ENCODE data around the gene MAB21L2. TPM values are rescaled to one million over a fixed set of nuclear protein-coding genes. Genes with fewer than 3 reads are reported as not detected.
"Not testable (repeated sequence)": the region's sequence is repeated elsewhere in the genome, so short reads cannot be mapped to it uniquely, and the experiment has no call there.

MAB21L2 gene
- total RNA-seq, 1 donor from 2014 or later, result 1.9 TPM

- H4K20me1 ChIP-seq (ENCODE audit: insufficient read depth, low read length), result no peaks in the 10 kb centered on the region
- no peaks in the 10 kb centered on the region for H3K36me3 Mint-ChIP-seq (ENCODE audit: low read depth, unreplicated experiment)
- no peak overlapping the region for H2AFZ ChIP-seq (ENCODE audit: low read depth, low read length)
- FAIRE-seq (no peak), DNase-seq (ENCODE audit: low read depth) (no peak)
- H3K27me3 Mint-ChIP-seq (ENCODE audit: low read depth, unreplicated experiment), result no peaks in the 10 kb centered on the region
- no peak overlapping the region for H3K4me2 ChIP-seq (ENCODE audit: low read length)
- no peak overlapping the region for H3K27ac Mint-ChIP-seq (ENCODE audit: unreplicated experiment)
- TF ChIP-seq EZH2 (IDR thresholded peaks at IDR 0.05; ENCODE audit: insufficient read depth, low read length), result no peak
- peaks cover 8% of the 10 kb centered on the region for H3K4me1 Mint-ChIP-seq (ENCODE audit: low read depth, unreplicated experiment)
- H3K9me3 Mint-ChIP-seq (ENCODE audit: unreplicated experiment), result no peaks in the 10 kb centered on the region
- no peaks in the 10 kb centered on the region for H3K27me3 ChIP-seq (ENCODE audit: insufficient read depth, low read length)
- no peak overlapping the region for H3K4me3 ChIP-seq (ENCODE audit: insufficient read depth, low read depth, low read length)
- no peaks in the 10 kb centered on the region for H3K9me3 ChIP-seq (ENCODE audit: insufficient read depth, low read depth, low read length)
- H3K27ac ChIP-seq (ENCODE audit: low read depth, low read length), result no peak overlapping the region
- no peaks in the 10 kb centered on the region for H3K79me2 ChIP-seq (ENCODE audit: insufficient read depth, low read length)
- no peaks in the 10 kb centered on the region for H3K4me1 ChIP-seq (ENCODE audit: insufficient read depth, low read length)
- H3K36me3 ChIP-seq (ENCODE audit: insufficient read depth, low read length), result no peaks in the 10 kb centered on the region
- no peak overlapping the region for H3K9ac ChIP-seq (ENCODE audit: low read length)
- no peak overlapping the region for H3K4me3 Mint-ChIP-seq (ENCODE audit: unreplicated experiment)
Observed at GRCh38 chr4:150543042-150543441, 38.9 kb upstream of the MAB21L2 start.

- no peak overlapping the region for H3K4me2 ChIP-seq (ENCODE audit: low read length)
- no peak for FAIRE-seq
- H3K9me3 ChIP-seq (ENCODE audit: insufficient read depth, low read depth, low read length), result no peaks in the 10 kb centered on the region
- no peak overlapping the region for H3K4me3 Mint-ChIP-seq (ENCODE audit: unreplicated experiment)
- H3K4me1 Mint-ChIP-seq (ENCODE audit: low read depth, unreplicated experiment), result peaks cover under 1% of the 10 kb centered on the region
- H3K27me3 ChIP-seq (ENCODE audit: insufficient read depth, low read length), result no peaks in the 10 kb centered on the region
- H3K27ac Mint-ChIP-seq (ENCODE audit: unreplicated experiment), result no peak overlapping the region
- no peaks in the 10 kb centered on the region for H3K27me3 Mint-ChIP-seq (ENCODE audit: low read depth, unreplicated experiment)
- DNase-seq (ENCODE audit: low read depth), result no peak
- H3K9ac ChIP-seq (ENCODE audit: low read length), result no peak overlapping the region
- no peak overlapping the region for H3K4me3 ChIP-seq (ENCODE audit: insufficient read depth, low read depth, low read length)
- TF ChIP-seq CTCF (IDR thresholded peaks at IDR 0.05; ENCODE audit: insufficient read depth, low read depth, low read length), result no peak
- TF ChIP-seq EZH2 (IDR thresholded peaks at IDR 0.05; ENCODE audit: insufficient read depth, low read length), result no peak
- H3K36me3 ChIP-seq (ENCODE audit: insufficient read depth, low read length), result no peaks in the 10 kb centered on the region
- no peaks in the 10 kb centered on the region for H4K20me1 ChIP-seq (ENCODE audit: insufficient read depth, low read length)
- H3K4me1 ChIP-seq (ENCODE audit: insufficient read depth, low read length), result no peaks in the 10 kb centered on the region
- no peak overlapping the region for H2AFZ ChIP-seq (ENCODE audit: low read depth, low read length)
- H3K9me3 Mint-ChIP-seq (ENCODE audit: unreplicated experiment), result no peaks in the 10 kb centered on the region
- H3K27ac ChIP-seq (ENCODE audit: low read depth, low read length), result no peak overlapping the region
- H3K36me3 Mint-ChIP-seq (ENCODE audit: low read depth, unreplicated experiment), result no peaks in the 10 kb centered on the region
- H3K79me2 ChIP-seq (ENCODE audit: insufficient read depth, low read length), result no peaks in the 10 kb centered on the region
Observed at GRCh38 chr4:150546286-150546685, 35.7 kb upstream of the MAB21L2 start.

GRCh38 chr4:150547154-150547838, 34.7 kb upstream of the MAB21L2 start:
- Histone ChIP-seq H3K36me3 (ENCODE audit: insufficient read depth, low read length) (no peaks in the 10 kb centered on the region), H3K4me3 (ENCODE audit: insufficient read depth, low read depth, low read length) (no peak overlapping the region), H3K27ac (ENCODE audit: low read depth, low read length) (no peak overlapping the region), H2AFZ (ENCODE audit: low read depth, low read length) (no peak overlapping the region), H3K4me1 (ENCODE audit: insufficient read depth, low read length) (no peaks in the 10 kb centered on the region), H4K20me1 (ENCODE audit: insufficient read depth, low read length) (no peaks in the 10 kb centered on the region), H3K79me2 (ENCODE audit: insufficient read depth, low read length) (no peaks in the 10 kb centered on the region), H3K9ac (ENCODE audit: low read length) (no peak overlapping the region), H3K9me3 (ENCODE audit: insufficient read depth, low read depth, low read length) (no peaks in the 10 kb centered on the region), H3K27me3 (ENCODE audit: insufficient read depth, low read length) (no peaks in the 10 kb centered on the region), H3K4me2 (ENCODE audit: low read length) (no peak overlapping the region)
- Mint-ChIP-seq H3K4me3 (ENCODE audit: unreplicated experiment) (no peak overlapping the region), H3K27ac (ENCODE audit: unreplicated experiment) (no peak overlapping the region), H3K27me3 (ENCODE audit: low read depth, unreplicated experiment) (no peaks in the 10 kb centered on the region), H3K9me3 (ENCODE audit: unreplicated experiment) (peaks cover 5% of the 10 kb centered on the region), H3K4me1 (ENCODE audit: low read depth, unreplicated experiment) (no peaks in the 10 kb centered on the region), H3K36me3 (ENCODE audit: low read depth, unreplicated experiment) (no peaks in the 10 kb centered on the region)
- peak; percentile 62 for FAIRE-seq
- TF ChIP-seq CTCF (IDR thresholded peaks at IDR 0.05; ENCODE audit: insufficient read depth, low read depth, low read length), result no peak
- no peak for TF ChIP-seq EZH2 (IDR thresholded peaks at IDR 0.05; ENCODE audit: insufficient read depth, low read length)
- DNase-seq (ENCODE audit: low read depth), result no peak

- peak; percentile 39 for DNase-seq (ENCODE audit: low read depth)
- H3K79me2 ChIP-seq (ENCODE audit: insufficient read depth, low read length); H3K4me2 ChIP-seq (ENCODE audit: low read length); H3K9me3 ChIP-seq (ENCODE audit: insufficient read depth, low read depth, low read length); H3K4me1 Mint-ChIP-seq (ENCODE audit: low read depth, unreplicated experiment); H3K27me3 ChIP-seq (ENCODE audit: insufficient read depth, low read length); H3K9me3 Mint-ChIP-seq (ENCODE audit: unreplicated experiment); FAIRE-seq; H4K20me1 ChIP-seq (ENCODE audit: insufficient read depth, low read length); H3K4me3 ChIP-seq (ENCODE audit: insufficient read depth, low read depth, low read length); H3K36me3 ChIP-seq (ENCODE audit: insufficient read depth, low read length); H3K27ac ChIP-seq (ENCODE audit: low read depth, low read length); H3K36me3 Mint-ChIP-seq (ENCODE audit: low read depth, unreplicated experiment); H3K9ac ChIP-seq (ENCODE audit: low read length); H2AFZ ChIP-seq (ENCODE audit: low read depth, low read length); H3K4me3 Mint-ChIP-seq (ENCODE audit: unreplicated experiment); H3K4me1 ChIP-seq (ENCODE audit: insufficient read depth, low read length); H3K27me3 Mint-ChIP-seq (ENCODE audit: low read depth, unreplicated experiment): not testable (repeated sequence)
- peak overlapping the region; percentile 20 for H3K27ac Mint-ChIP-seq (ENCODE audit: unreplicated experiment)
Observed at GRCh38 chr4:150557811-150558210, 24.1 kb upstream of the MAB21L2 start.

All from astrocyte (in vitro differentiated cells and primary cell).